Naive thymus-derived CD8-positive, alpha-beta T cell (primary cell): ENCODE measurements around the gene LYST. TPM values are rescaled to one million over a fixed set of nuclear protein-coding genes. Genes with fewer than 3 reads are reported as not detected.

Source experiments
- ATAC-seq, 2 donors: fragments of 150-1000 bp; cut with Tn5 transposase in 1 of 2; sonication (Bioruptor Pico), chemical (Tn5 transposase) in 1 of 2; 1 replicate in 1 of 2; 2 replicates in 1 of 2; pipeline ENCODE4 v1.10.0; 2021; ENCODE audit warnings: mild to moderate bottlenecking in 2 of 2, moderate library complexity in 2 of 2
- POLR2A ChIA-PET: fragments of 350-600 bp; sonication (Branson Sonifier 250); formaldehyde crosslinking; loops from one replicate; lab custom pipeline; 2021; ENCODE audit warnings: antibody characterized with exemption; lab: Charles Lee
- DNase-seq, 10 donors: peaks; one replicate each; pipeline versions ENCODE4 v3.0.0 to v3.0.0-alpha.2; 2020 to 2022
- H3K27ac Mint-ChIP-seq, 10 donors: one replicate each; pipeline ENCODE4 v1.8.0; 2020 to 2022; ENCODE audit warnings: mild to moderate bottlenecking in 10 of 10, mixed read lengths in 10 of 10, moderate library complexity in 4 of 10, inconsistent platforms in 1 of 10
- H3K27me3 Mint-ChIP-seq, 5 donors: one replicate each; pipeline ENCODE4 v1.8.0; 2021 to 2022; ENCODE audit warnings: mixed read lengths in 5 of 5
- H3K36me3 Mint-ChIP-seq, 3 donors: one replicate each; pipeline ENCODE4 v1.8.0; 2020 to 2022; ENCODE audit warnings: mixed read lengths in 3 of 3, mild to moderate bottlenecking in 2 of 3, inconsistent platforms in 1 of 3
- H3K4me1 Mint-ChIP-seq, 4 donors: one replicate each; pipeline ENCODE4 v1.8.0; 2021 to 2022; ENCODE audit warnings: mixed read lengths in 4 of 4
- H3K4me3 Mint-ChIP-seq, 10 donors: one replicate each; pipeline ENCODE4 v1.8.0; 2020 to 2022; ENCODE audit warnings: mild to moderate bottlenecking in 10 of 10, mixed read lengths in 10 of 10, moderate library complexity in 6 of 10, inconsistent platforms in 1 of 10
- H3K9me3 Mint-ChIP-seq, 9 donors: one replicate each; pipeline ENCODE4 v1.8.0; 2020 to 2022; ENCODE audit warnings: mixed read lengths in 9 of 9, mild to moderate bottlenecking in 3 of 9, inconsistent platforms in 1 of 9, moderate library complexity in 1 of 9
- polyA plus RNA-seq, 3 donors: library from polyadenylated mRNA; unstranded; fragments of 300-500 nt; fragmentation: Illumina TruSeq; gene quantifications; one replicate each; pipeline ENCODE4 v1.2.3, GENCODE V29; 2021
- total RNA-seq, 8 experiments: library from RNA in 2 of 8; stranded (reverse) in 2 of 8; gene quantifications; one replicate each; pipeline ENCODE4 v1.2.3 and lab custom pipeline; 2021 to 2026

LYST gene
- total and polyA plus RNA-seq, 5 experiments from 2014 or later = 6.4 to 27.2 (median 10.9) TPM

GRCh38 chr1:235865565-235866204, 1.0 kb downstream of the LYST start:
- no peak for ATAC-seq
- Mint-ChIP-seq H3K36me3 (no peaks in the 10 kb centered on the region), H3K9me3 (no peaks in the 10 kb centered on the region), H3K27me3 (no peaks in the 10 kb centered on the region), H3K4me1 (peaks cover 21 to 66% (median 55%) of the 10 kb centered on the region in 4 donors), H3K4me3 (peak overlapping the region; percentile 94 to 99 (median 97)), H3K27ac (peak overlapping the region; percentile 80 to 100 (median 99))
- POLR2A ChIA-PET = interaction anchor here (0.7 to 5.0 kb wide), 8 partner anchors 8 to 361 kb away, joined by 3 to 42 read pairs (median 7); partner anchors contain the start of gene B3GALNT2
- DNase-seq = no peak

- peak overlapping the region; percentile 20 to 99 (median 86) for H3K27ac Mint-ChIP-seq
- ATAC-seq (no peak), DNase-seq (no peak)
- H3K4me1 Mint-ChIP-seq = peaks cover 21 to 66% (median 54%) of the 10 kb centered on the region in 4 donors
- H3K27me3 Mint-ChIP-seq = no peaks in the 10 kb centered on the region
- no peaks in the 10 kb centered on the region for H3K9me3 Mint-ChIP-seq
- H3K4me3 Mint-ChIP-seq = peak overlapping the region; percentile 6 to 99 (median 96)
- POLR2A ChIA-PET = interaction anchor here (1.2 to 5.0 kb wide), 5 partner anchors 12 to 361 kb away, joined by 5 to 42 read pairs (median 7); partner anchors contain the start of gene B3GALNT2
- H3K36me3 Mint-ChIP-seq = no peaks in the 10 kb centered on the region
Observed at GRCh38 chr1:235864931-235865525, 1.7 kb downstream of the LYST start.

- Mint-ChIP-seq H3K4me1 (peaks cover 18 to 61% (median 49%) of the 10 kb centered on the region in 4 donors), H3K27me3 (no peaks in the 10 kb centered on the region), H3K27ac (peak overlapping the region in 9 of 10 donors; percentile 11 to 99 (median 86)), H3K9me3 (no peaks in the 10 kb centered on the region), H3K36me3 (no peaks in the 10 kb centered on the region), H3K4me3 (peak overlapping the region; percentile 6 to 98 (median 88))
- ATAC-seq = no peak
- POLR2A ChIA-PET = interaction anchor here (1.3 kb wide), 1 partner anchor 704 kb away, joined by 3 read pairs; no protein-coding TSS in a partner anchor
- no peak for DNase-seq
Observed at GRCh38 chr1:235864469-235864868, 2.2 kb downstream of the LYST start.

- Mint-ChIP-seq H3K36me3 (no peaks in the 10 kb centered on the region), H3K4me3 (peak overlapping the region in 6 of 10 donors; percentile 8 to 98 (median 94)), H3K9me3 (no peaks in the 10 kb centered on the region), H3K27me3 (no peaks in the 10 kb centered on the region), H3K4me1 (peaks cover 18 to 59% (median 49%) of the 10 kb centered on the region in 4 donors), H3K27ac (peak overlapping the region in 9 of 10 donors; percentile 24 to 99 (median 73))
- POLR2A ChIA-PET = interaction anchor here (1.3 kb wide), 1 partner anchor 703 kb away, joined by 3 read pairs; no protein-coding TSS in a partner anchor
- DNase-seq = no peak
- ATAC-seq = no peak
Observed at GRCh38 chr1:235863699-235864093, 3.0 kb downstream of the LYST start.

GRCh38 chr1:235861857-235862256, 4.8 kb downstream of the LYST start:
- Mint-ChIP-seq H3K4me3 (no peak overlapping the region), H3K27ac (peak overlapping the region in 3 of 10 donors; percentile 3 to 20 (median 10)), H3K36me3 (no peaks in the 10 kb centered on the region), H3K9me3 (no peaks in the 10 kb centered on the region), H3K27me3 (no peaks in the 10 kb centered on the region), H3K4me1 (peaks cover 20 to 51% (median 40%) of the 10 kb centered on the region in 4 donors)
- POLR2A ChIA-PET = no interaction called here
- DNase-seq (no peak), ATAC-seq (no peak)

GRCh38 chr1:235860829-235861228, 5.9 kb downstream of the LYST start:
- no peak for DNase-seq
- Mint-ChIP-seq H3K4me3 (no peak overlapping the region), H3K27ac (no peak overlapping the region), H3K36me3 (no peaks in the 10 kb centered on the region), H3K4me1 (peaks cover 18 to 58% (median 39%) of the 10 kb centered on the region in 4 donors), H3K9me3 (no peaks in the 10 kb centered on the region), H3K27me3 (no peaks in the 10 kb centered on the region)
- ATAC-seq = no peak
- POLR2A ChIA-PET = no interaction called here

GRCh38 chr1:235859789-235860188, 6.9 kb downstream of the LYST start:
- H3K4me1 Mint-ChIP-seq = peaks cover 13 to 56% (median 34%) of the 10 kb centered on the region in 4 donors
- no peak overlapping the region for H3K4me3 Mint-ChIP-seq
- H3K27me3 Mint-ChIP-seq = no peaks in the 10 kb centered on the region
- no peaks in the 10 kb centered on the region for H3K9me3 Mint-ChIP-seq
- H3K27ac Mint-ChIP-seq = no peak overlapping the region
- POLR2A ChIA-PET = no interaction called here
- no peak for DNase-seq
- ATAC-seq = no peak
- no peaks in the 10 kb centered on the region for H3K36me3 Mint-ChIP-seq

GRCh38 chr1:235858766-235859165, 7.9 kb downstream of the LYST start:
- DNase-seq (no peak), ATAC-seq (no peak)
- Mint-ChIP-seq H3K27me3 (no peaks in the 10 kb centered on the region), H3K4me1 (peaks cover 11 to 56% (median 33%) of the 10 kb centered on the region in 4 donors), H3K9me3 (no peaks in the 10 kb centered on the region), H3K4me3 (no peak overlapping the region), H3K36me3 (no peaks in the 10 kb centered on the region), H3K27ac (no peak overlapping the region)
- POLR2A ChIA-PET = interaction anchor here (1.0 kb wide), 1 partner anchor 14 kb away, joined by 3 read pairs; no protein-coding TSS in a partner anchor

- H3K27me3 Mint-ChIP-seq = no peaks in the 10 kb centered on the region
- H3K9me3 Mint-ChIP-seq = no peaks in the 10 kb centered on the region
- DNase-seq (no peak), ATAC-seq (no peak)
- POLR2A ChIA-PET = interaction anchor here (1.0 to 1.9 kb wide), 2 partner anchors 9 to 13 kb away, joined by 3 to 8 read pairs; partner anchors contain the start of gene LYST
- no peaks in the 10 kb centered on the region for H3K36me3 Mint-ChIP-seq
- H3K27ac Mint-ChIP-seq = peak overlapping the region in 3 of 10 donors; percentile 20 to 29 (median 25)
- peaks cover 13 to 55% (median 29%) of the 10 kb centered on the region in 4 donors for H3K4me1 Mint-ChIP-seq
- H3K4me3 Mint-ChIP-seq = no peak overlapping the region
Observed at GRCh38 chr1:235857756-235858155, 8.9 kb downstream of the LYST start.

GRCh38 chr1:235855811-235856429, 10.8 kb downstream of the LYST start:
- Mint-ChIP-seq H3K4me1 (peaks cover 13 to 57% (median 31%) of the 10 kb centered on the region in 4 donors), H3K36me3 (no peaks in the 10 kb centered on the region), H3K4me3 (peak overlapping the region in 2 of 10 donors; percentile 34 to 36), H3K27me3 (no peaks in the 10 kb centered on the region), H3K9me3 (no peaks in the 10 kb centered on the region), H3K27ac (peak overlapping the region in 2 of 10 donors; percentile 48 to 58)
- ATAC-seq (peak in 1 of 2 donors; percentile 39), DNase-seq (no peak)
- POLR2A ChIA-PET = no interaction called here

- Mint-ChIP-seq H3K4me3 (no peak overlapping the region), H3K9me3 (no peaks in the 10 kb centered on the region), H3K27ac (peak overlapping the region in 3 of 10 donors; percentile 9 to 60 (median 9)), H3K4me1 (peaks cover 20 to 72% (median 47%) of the 10 kb centered on the region in 4 donors), H3K27me3 (no peaks in the 10 kb centered on the region), H3K36me3 (no peaks in the 10 kb centered on the region)
- ATAC-seq (no peak), DNase-seq (no peak)
- POLR2A ChIA-PET = interaction anchor here (1.1 kb wide), 1 partner anchor 12 kb away, joined by 3 read pairs; no protein-coding TSS in a partner anchor
Observed at GRCh38 chr1:235854347-235854746, 12.4 kb downstream of the LYST start.

- no peak for DNase-seq
- POLR2A ChIA-PET = interaction anchor here (1.1 kb wide), 1 partner anchor 12 kb away, joined by 3 read pairs; no protein-coding TSS in a partner anchor
- peak overlapping the region in 1 of 10 donors; percentile 1 for H3K27ac Mint-ChIP-seq
- no peak overlapping the region for H3K4me3 Mint-ChIP-seq
- H3K4me1 Mint-ChIP-seq = peaks cover 23 to 79% (median 54%) of the 10 kb centered on the region in 4 donors
- H3K9me3 Mint-ChIP-seq = no peaks in the 10 kb centered on the region
- H3K27me3 Mint-ChIP-seq = no peaks in the 10 kb centered on the region
- ATAC-seq = no peak
- H3K36me3 Mint-ChIP-seq = no peaks in the 10 kb centered on the region
Observed at GRCh38 chr1:235853653-235854052, 13.1 kb downstream of the LYST start.
